Measurements from ENCODE around the gene ATP13A2. TPM values are rescaled to one million over a fixed set of nuclear protein-coding genes. Genes with fewer than 3 reads are reported as not detected.

Gene ATP13A2
- polyA plus RNA-seq, 12 donors: 11.8 to 36.6 (median 17.3) TPM; not detected in 1

- DNase-seq: no peak
Measured at GRCh38 chr1:17004466-17005364, 7.0 kb downstream of the ATP13A2 start.

DNA sequence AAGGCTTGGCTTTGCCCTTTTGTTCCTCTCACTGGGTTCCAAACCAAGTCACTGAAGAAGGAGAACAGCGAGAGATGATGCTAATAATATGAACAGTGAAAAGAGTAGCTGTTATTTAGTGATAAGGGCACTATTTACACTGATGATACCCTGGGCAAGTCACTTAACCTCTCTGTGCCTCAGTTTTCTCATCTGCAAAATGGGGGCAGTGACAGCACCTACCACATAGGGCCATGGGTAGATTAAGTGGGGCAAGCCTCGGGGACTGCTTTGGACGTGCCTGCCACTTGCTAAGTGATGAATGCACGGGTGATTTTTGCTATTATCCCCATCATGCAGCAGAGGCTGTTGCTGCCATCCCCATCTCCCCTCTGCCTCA lies 9.2 kb downstream of the ATP13A2 start:
- DNase-seq: no peak

DNA sequence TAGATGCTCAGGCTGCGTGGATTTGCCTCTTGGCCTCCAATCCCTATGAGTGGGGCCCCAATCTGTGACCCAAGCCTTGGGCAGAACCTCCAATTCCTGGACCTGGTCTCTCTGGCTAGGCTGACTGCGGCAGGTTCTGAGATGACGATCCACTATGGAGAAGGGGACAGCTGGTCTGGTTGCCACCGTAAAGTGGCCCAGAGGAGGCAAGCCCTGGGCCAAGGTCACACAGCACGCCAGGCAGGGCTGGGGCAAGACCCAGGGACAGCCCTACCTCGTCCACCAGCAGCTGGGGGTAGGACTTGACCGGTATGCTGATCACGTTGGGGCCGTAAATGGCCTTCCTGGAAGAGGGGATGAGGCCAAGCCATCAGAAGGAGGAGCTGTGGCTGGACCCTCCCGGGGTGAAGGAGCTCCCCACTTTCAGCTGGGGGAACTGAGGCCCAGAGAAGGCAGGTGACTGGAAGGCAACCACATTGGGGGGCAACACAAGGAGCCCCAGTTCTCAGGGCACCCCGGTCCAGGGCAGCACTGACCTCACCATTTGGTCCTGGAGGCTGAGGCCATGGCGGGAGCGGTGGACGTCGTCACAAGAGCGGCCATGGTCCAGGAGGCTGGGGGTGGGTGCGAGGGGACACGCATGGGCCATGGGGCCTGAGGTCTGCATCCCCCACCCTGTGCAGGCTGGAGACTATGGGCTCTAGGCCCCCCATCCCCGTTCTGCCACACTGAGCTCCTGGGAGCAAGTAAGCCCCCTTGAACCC lies 9.8 kb downstream of the ATP13A2 start:
- no peak for DNase-seq

DNA sequence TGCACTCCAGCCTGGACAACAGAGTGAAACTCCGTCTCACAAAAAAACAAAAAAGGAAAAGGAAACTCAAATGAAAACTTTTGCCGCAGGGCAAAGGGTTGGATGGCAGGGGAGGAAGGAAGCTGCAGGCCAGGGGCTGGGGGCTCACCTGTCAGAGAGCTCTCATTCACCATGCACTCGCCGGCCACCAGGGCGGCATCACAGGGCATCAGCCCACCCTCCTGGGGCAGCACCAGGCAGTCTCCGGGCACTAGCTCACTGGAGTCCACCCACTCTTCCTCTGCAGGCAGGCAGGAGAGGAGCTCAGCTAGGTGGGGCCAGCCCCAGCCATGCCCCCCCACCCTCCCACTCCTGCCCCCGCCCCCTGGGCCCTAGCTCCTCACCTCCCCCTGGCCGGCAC lies 11.9 kb downstream of the ATP13A2 start:
- no peak for DNase-seq

- DNase-seq: no peak
Measured at GRCh38 chr1:16998589-16998988, 13.1 kb downstream of the ATP13A2 start.

GRCh38 chr1:16996845-16997244 lies 14.9 kb downstream of the ATP13A2 start:
- DNase-seq: no peak

GRCh38 chr1:16993521-16994038 lies 18.1 kb downstream of the ATP13A2 start:
- no peak for DNase-seq

- no peak for DNase-seq
Measured at GRCh38 chr1:16992675-16993074, 19.1 kb downstream of the ATP13A2 start.

DNA sequence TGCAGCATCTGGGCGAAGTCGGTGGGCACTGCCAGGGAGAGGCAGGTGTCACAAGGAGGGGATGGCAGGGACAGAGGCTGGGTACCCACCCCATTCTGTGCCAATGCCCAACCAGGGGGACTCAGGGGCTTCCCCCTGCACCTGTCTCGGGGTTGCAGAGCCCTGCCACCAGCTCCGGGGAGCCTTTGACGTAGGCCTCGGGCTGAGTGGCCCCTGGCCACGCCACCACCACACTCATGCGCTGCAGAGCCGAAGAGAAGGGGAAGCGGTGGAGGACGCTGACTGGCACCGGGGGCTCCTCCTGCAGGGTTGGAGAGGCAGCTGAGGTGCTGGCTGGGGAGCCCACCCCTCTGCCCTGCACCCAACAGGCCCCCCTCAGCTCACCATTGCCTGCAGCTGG lies 19.6 kb downstream of the ATP13A2 start:
- DNase-seq: no peak

DNA sequence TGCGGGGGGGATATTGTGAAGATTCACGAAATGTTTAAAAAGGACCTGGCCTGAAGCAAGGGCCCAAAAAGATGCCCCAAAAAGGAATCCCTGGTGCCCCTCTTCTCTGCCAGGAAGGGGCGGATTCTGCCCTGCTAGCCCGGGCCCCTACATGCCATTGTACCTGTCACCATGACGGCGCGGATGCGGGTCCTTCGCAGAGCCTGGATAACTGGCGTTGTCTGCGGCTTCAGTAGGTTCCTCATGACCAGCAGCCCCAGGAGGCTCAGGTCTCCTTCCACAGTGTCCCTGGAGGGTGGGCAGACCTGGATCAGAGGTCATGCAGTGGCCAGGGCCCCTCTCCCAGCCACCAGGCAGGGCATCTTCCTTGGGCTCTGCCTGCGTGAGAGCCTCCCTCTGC lies 20.2 kb downstream of the ATP13A2 start:
- DNase-seq: no peak

GRCh38 chr1:16989676-16990391 lies 21.9 kb downstream of the ATP13A2 start:
- DNase-seq: no peak

DNA sequence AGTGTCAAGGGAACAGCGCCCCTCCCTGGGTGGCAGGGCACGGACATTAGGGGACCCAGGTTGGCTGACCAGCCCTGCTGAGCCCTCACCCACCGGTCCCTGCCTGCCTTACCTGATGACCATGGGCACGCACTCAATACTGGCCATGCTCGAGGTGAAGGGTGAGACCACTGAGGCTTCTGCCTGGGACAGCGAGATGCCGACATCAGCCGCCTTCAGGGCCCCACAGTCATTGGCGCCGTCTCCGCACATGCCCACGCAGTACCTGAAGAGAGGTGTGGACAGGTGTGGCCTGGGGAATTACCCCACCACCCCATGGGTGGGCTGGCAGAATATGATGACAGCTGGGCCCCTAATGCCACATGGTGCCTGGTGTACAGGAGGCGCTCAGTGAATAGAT lies 23.5 kb downstream of the ATP13A2 start:
- DNase-seq: no peak

- no peak for DNase-seq
Measured at GRCh38 chr1:16986962-16987361, 24.8 kb downstream of the ATP13A2 start.

GRCh38 chr1:16986560-16986959 lies 25.2 kb downstream of the ATP13A2 start:
- no peak for DNase-seq

DNA sequence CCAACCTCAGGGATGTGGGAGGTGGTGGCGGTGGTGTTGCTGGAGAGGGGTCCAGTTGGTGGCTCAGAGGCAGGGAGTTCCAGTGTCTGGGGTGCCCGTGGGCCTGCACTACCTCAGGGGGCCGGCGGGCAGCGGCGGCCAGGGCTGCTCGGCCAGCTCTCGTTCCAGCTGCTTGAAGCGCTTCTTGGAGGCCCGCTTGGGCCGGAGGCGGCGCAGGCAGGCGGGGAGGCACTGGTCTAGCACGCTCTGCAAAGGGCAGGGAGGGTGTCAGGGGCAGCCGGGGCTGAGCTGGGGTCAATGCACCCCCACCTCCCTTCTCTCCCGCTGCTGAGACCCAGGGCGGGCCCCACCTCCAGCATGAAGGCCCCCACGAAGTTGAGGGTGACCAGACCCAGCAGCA lies 25.6 kb downstream of the ATP13A2 start:
- no peak for DNase-seq

DNA sequence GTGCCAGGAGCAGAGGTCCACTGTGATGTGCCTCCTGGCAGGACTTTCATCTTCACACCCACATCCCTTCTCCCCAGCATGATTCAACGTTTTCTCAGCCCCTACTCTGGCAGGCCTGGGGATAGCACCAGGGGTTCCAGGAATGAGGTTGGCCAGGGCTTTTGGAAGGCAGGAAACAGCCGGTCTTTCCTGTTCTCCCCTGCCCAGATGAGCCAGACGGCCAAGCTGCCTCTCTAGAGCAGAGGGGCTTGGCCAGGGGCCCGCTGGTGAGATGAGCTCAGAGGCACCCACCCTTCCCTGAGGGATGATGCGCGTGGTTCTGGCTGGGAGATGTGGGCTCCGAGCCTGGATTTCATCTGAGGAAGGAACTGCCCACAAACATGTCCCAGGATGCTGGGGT lies 27.0 kb downstream of the ATP13A2 start:
- DNase-seq: peak; percentile 58

DNA sequence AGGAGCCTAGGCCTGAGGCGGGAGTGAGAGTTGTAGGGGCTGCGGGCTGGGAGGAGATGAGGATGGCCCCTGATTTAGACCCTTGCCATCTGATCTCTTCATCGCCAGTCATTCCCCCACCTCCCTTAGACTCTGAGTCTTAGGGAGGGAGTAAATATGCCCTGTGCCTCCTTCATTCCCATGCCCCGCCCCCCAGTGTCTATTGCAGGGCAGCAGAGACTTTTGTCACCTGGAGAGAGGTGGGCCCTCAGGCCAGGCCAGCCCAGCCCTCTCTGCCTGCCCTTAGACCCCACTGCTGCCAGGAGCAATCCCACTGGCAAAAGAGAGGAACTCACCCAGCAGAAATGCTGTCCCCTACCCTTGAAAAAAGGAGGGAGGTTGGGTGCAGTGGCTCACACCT lies 28.1 kb downstream of the ATP13A2 start:
- no peak for DNase-seq

GRCh38 chr1:16982902-16983301 lies 28.8 kb downstream of the ATP13A2 start:
- DNase-seq: no peak

GRCh38 chr1:16981269-16981849 lies 30.4 kb downstream of the ATP13A2 start:
- no peak for DNase-seq

- DNase-seq: no peak
Measured at GRCh38 chr1:16980473-16981268, 31.1 kb downstream of the ATP13A2 start, which contains the start of gene MFAP2. Gene MFAP2, minus strand, starts transcription at chr1:16980620. Its CDS starts 2,347 bp downstream, at chr1:16978273.

All from muscle of arm (tissue), 12 donors.